Ishikawa (cell line): Measurements from ENCODE around the gene DCDC2.

Experiments
- RAD21 ChIP-seq: IDR thresholded peaks from 2 replicates; pipeline ENCODE4 v1.6.1; 2012; ENCODE audit warnings: low read depth
- TF ChIP-seq, protein P1 (sequence below): IDR thresholded peaks from 2 replicates; pipeline ENCODE4 v1.6.1; 2012
- TF ChIP-seq, protein P2 (sequence below): IDR thresholded peaks from 2 replicates; pipeline ENCODE4 v1.6.1; 2012; ENCODE audit warnings: low read depth, mild to moderate bottlenecking

DNA sequence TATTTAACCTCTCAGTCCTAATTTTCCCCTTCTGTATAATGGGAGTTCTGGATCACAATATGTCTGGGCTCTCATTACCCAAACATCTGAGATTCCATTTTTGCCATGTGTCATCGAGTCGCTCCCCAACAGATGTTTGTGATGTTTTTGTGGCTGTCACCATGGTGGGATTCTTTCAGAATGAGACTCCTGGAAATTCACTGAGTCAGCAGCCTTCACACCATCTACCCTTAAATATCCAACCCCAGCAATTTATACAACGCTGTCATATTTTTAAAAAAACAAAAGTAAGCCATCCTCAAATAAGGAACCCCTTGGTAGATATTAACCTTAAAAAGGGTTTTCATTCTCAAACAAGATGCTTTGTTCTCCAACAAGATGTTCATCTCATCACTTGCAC is 211.0 kb downstream of the DCDC2 start:
- TF ChIP-seq RAD21 = no peak
- TF ChIP-seq, protein P1, sequence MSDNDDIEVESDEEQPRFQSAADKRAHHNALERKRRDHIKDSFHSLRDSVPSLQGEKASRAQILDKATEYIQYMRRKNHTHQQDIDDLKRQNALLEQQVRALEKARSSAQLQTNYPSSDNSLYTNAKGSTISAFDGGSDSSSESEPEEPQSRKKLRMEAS = no peak
- TF ChIP-seq, protein P2, sequence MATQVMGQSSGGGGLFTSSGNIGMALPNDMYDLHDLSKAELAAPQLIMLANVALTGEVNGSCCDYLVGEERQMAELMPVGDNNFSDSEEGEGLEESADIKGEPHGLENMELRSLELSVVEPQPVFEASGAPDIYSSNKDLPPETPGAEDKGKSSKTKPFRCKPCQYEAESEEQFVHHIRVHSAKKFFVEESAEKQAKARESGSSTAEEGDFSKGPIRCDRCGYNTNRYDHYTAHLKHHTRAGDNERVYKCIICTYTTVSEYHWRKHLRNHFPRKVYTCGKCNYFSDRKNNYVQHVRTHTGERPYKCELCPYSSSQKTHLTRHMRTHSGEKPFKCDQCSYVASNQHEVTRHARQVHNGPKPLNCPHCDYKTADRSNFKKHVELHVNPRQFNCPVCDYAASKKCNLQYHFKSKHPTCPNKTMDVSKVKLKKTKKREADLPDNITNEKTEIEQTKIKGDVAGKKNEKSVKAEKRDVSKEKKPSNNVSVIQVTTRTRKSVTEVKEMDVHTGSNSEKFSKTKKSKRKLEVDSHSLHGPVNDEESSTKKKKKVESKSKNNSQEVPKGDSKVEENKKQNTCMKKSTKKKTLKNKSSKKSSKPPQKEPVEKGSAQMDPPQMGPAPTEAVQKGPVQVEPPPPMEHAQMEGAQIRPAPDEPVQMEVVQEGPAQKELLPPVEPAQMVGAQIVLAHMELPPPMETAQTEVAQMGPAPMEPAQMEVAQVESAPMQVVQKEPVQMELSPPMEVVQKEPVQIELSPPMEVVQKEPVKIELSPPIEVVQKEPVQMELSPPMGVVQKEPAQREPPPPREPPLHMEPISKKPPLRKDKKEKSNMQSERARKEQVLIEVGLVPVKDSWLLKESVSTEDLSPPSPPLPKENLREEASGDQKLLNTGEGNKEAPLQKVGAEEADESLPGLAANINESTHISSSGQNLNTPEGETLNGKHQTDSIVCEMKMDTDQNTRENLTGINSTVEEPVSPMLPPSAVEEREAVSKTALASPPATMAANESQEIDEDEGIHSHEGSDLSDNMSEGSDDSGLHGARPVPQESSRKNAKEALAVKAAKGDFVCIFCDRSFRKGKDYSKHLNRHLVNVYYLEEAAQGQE = no peak
